Measurements from ENCODE around the gene ATL3. TPM values are rescaled to one million over a fixed set of nuclear protein-coding genes. Genes with fewer than 3 reads are reported as not detected.
"Not testable (repeated sequence)": the region's sequence is repeated elsewhere in the genome, so short reads cannot be mapped to it uniquely, and the experiment has no call there.

The ATL3 gene
- total RNA-seq, 2 donors from 2014 or later = 42.6 to 47.0 TPM

- Mint-ChIP-seq H3K4me3 (no peak overlapping the region), H3K36me3 (ENCODE audit: insufficient read depth in 2 of 2) (peaks cover 4 to 13% of the 10 kb centered on the region in 2 donors), H3K9me3 (no peaks in the 10 kb centered on the region), H3K4me1 (ENCODE audit: low read depth) (peaks cover 11% of the 10 kb centered on the region), H3K27me3 (ENCODE audit: low read depth) (no peaks in the 10 kb centered on the region), H3K27ac (no peak overlapping the region)
- peak; percentile 63 to 65 for ATAC-seq (replicated peaks in 1 of 2)
- peak; percentile 66 to 70 for DNase-seq
These were observed 35.3 kb downstream of the ATL3 start for GRCh38 chr11:63635762-63636465.

GRCh38 chr11:63629426-63629825 is 41.8 kb downstream of the ATL3 start:
- H3K4me1 Mint-ChIP-seq (ENCODE audit: low read depth) = peaks cover 16% of the 10 kb centered on the region
- peaks cover 5 to 24% of the 10 kb centered on the region in 2 donors for H3K36me3 Mint-ChIP-seq (ENCODE audit: insufficient read depth in 2 of 2)
- no peaks in the 10 kb centered on the region for H3K27me3 Mint-ChIP-seq (ENCODE audit: low read depth)
- no peak for ATAC-seq (replicated peaks in 1 of 2)
- H3K27ac Mint-ChIP-seq = peak overlapping the region; percentile 31
- H3K9me3 Mint-ChIP-seq = no peaks in the 10 kb centered on the region
- no peak overlapping the region for H3K4me3 Mint-ChIP-seq
- no peak for DNase-seq

GRCh38 chr11:63623513-63624140 is 47.5 kb downstream of the ATL3 start:
- H3K27me3 Mint-ChIP-seq (ENCODE audit: low read depth) = no peaks in the 10 kb centered on the region
- H3K27ac Mint-ChIP-seq = no peak overlapping the region
- peaks cover 13% of the 10 kb centered on the region for H3K4me1 Mint-ChIP-seq (ENCODE audit: low read depth)
- H3K9me3 Mint-ChIP-seq = no peaks in the 10 kb centered on the region
- no peak for DNase-seq
- no peak overlapping the region for H3K4me3 Mint-ChIP-seq
- H3K36me3 Mint-ChIP-seq (ENCODE audit: insufficient read depth in 2 of 2) = peaks cover 0 to 2% of the 10 kb centered on the region in 2 donors
- no peak for ATAC-seq (replicated peaks in 1 of 2)

- no peaks in the 10 kb centered on the region for H3K36me3 Mint-ChIP-seq (ENCODE audit: insufficient read depth in 2 of 2)
- no peak overlapping the region for H3K27ac Mint-ChIP-seq
- no peaks in the 10 kb centered on the region for H3K9me3 Mint-ChIP-seq
- H3K4me1 Mint-ChIP-seq (ENCODE audit: low read depth) = peaks cover 8% of the 10 kb centered on the region
- peak in 1 of 2 donors; percentile 26 for ATAC-seq (replicated peaks in 1 of 2)
- no peaks in the 10 kb centered on the region for H3K27me3 Mint-ChIP-seq (ENCODE audit: low read depth)
- DNase-seq = no peak
- H3K4me3 Mint-ChIP-seq = no peak overlapping the region
These were observed 48.9 kb downstream of the ATL3 start for GRCh38 chr11:63622323-63622722.

- no peak overlapping the region for H3K4me3 Mint-ChIP-seq
- peaks cover 8% of the 10 kb centered on the region for H3K4me1 Mint-ChIP-seq (ENCODE audit: low read depth)
- DNase-seq (no peak), ATAC-seq (replicated peaks in 1 of 2) (no peak)
- no peaks in the 10 kb centered on the region for H3K36me3 Mint-ChIP-seq (ENCODE audit: insufficient read depth in 2 of 2)
- no peaks in the 10 kb centered on the region for H3K9me3 Mint-ChIP-seq
- peak overlapping the region; percentile 36 for H3K27ac Mint-ChIP-seq
- H3K27me3 Mint-ChIP-seq (ENCODE audit: low read depth) = no peaks in the 10 kb centered on the region
These were observed 50.1 kb downstream of the ATL3 start for GRCh38 chr11:63621071-63621470.

- H3K27me3 Mint-ChIP-seq (ENCODE audit: low read depth) = no peaks in the 10 kb centered on the region
- H3K9me3 Mint-ChIP-seq = no peaks in the 10 kb centered on the region
- H3K27ac Mint-ChIP-seq = peak overlapping the region; percentile 6
- no peaks in the 10 kb centered on the region for H3K36me3 Mint-ChIP-seq (ENCODE audit: insufficient read depth in 2 of 2)
- H3K4me1 Mint-ChIP-seq (ENCODE audit: low read depth) = peaks cover 8% of the 10 kb centered on the region
- no peak overlapping the region for H3K4me3 Mint-ChIP-seq
- ATAC-seq (replicated peaks in 1 of 2) (no peak), DNase-seq (no peak)
These were observed 51.2 kb downstream of the ATL3 start for GRCh38 chr11:63619967-63620366.

DNA sequence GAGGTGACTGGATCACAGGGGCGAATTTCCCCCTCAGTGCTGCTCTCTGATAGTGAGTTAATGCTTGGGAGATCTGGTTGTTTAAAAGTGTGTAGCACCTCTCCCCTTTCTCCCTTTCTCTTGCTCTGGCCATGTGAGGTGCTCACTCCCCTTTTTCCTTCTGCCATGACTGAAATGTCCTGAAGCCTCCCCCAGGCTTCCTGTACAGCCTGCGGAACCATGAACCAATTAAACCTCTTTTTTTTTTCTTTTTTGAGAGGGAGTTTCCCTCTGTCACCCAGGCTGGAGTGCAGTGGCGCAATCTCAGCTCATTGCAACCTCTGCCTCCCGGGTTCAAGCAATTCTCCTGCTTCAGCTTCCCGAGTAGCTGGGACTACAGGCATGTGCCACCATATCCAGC is 53.5 kb downstream of the ATL3 start:
- H3K4me1 Mint-ChIP-seq (ENCODE audit: low read depth) = peaks cover 11% of the 10 kb centered on the region
- H3K4me3 Mint-ChIP-seq; H3K9me3 Mint-ChIP-seq; ATAC-seq (replicated peaks in 1 of 2); H3K36me3 Mint-ChIP-seq (ENCODE audit: insufficient read depth in 2 of 2); DNase-seq; H3K27ac Mint-ChIP-seq; H3K27me3 Mint-ChIP-seq (ENCODE audit: low read depth): not testable (repeated sequence)

- H3K27ac Mint-ChIP-seq = no peak overlapping the region
- H3K27me3 Mint-ChIP-seq (ENCODE audit: low read depth) = no peaks in the 10 kb centered on the region
- DNase-seq = no peak
- H3K36me3 Mint-ChIP-seq (ENCODE audit: insufficient read depth in 2 of 2) = no peaks in the 10 kb centered on the region
- peaks cover 12% of the 10 kb centered on the region for H3K4me1 Mint-ChIP-seq (ENCODE audit: low read depth)
- no peak overlapping the region for H3K4me3 Mint-ChIP-seq
- ATAC-seq (replicated peaks in 1 of 2) = no peak
- H3K9me3 Mint-ChIP-seq = no peaks in the 10 kb centered on the region
These were observed 54.2 kb downstream of the ATL3 start for GRCh38 chr11:63616953-63617352.

GRCh38 chr11:63614136-63614671 is 57.0 kb downstream of the ATL3 start, which contains the start of gene PLAAT3:
Gene PLAAT3 (minus strand): TSS chr11:63614433. CDS start chr11:63614014, 419 bp downstream.
- DNase-seq = peak; percentile 55 to 63
- H3K4me1 Mint-ChIP-seq (ENCODE audit: low read depth) = peaks cover 4% of the 10 kb centered on the region

GRCh38 chr11:63613517-63614135 is 57.5 kb downstream of the ATL3 start:
- Mint-ChIP-seq H3K27me3 (ENCODE audit: low read depth) (no peaks in the 10 kb centered on the region), H3K27ac (peak overlapping the region; percentile 42)
- peak; percentile 45 to 52 for DNase-seq

More at GRCh38 chr11:63614136-63614671, 57.0 kb downstream of the ATL3 start, which contains the start of gene PLAAT3:
- Mint-ChIP-seq H3K36me3 (ENCODE audit: insufficient read depth in 2 of 2) (no peaks in the 10 kb centered on the region), H3K27ac (peak within 1 kb of the TSS; percentile 42), H3K27me3 (ENCODE audit: low read depth) (no peaks in the 10 kb centered on the region), H3K9me3 (no peaks in the 10 kb centered on the region), H3K4me3 (peak within 1 kb of the TSS; percentile 86 to 92)
- peak; percentile 76 to 81 for ATAC-seq (replicated peaks in 1 of 2)

DNA sequence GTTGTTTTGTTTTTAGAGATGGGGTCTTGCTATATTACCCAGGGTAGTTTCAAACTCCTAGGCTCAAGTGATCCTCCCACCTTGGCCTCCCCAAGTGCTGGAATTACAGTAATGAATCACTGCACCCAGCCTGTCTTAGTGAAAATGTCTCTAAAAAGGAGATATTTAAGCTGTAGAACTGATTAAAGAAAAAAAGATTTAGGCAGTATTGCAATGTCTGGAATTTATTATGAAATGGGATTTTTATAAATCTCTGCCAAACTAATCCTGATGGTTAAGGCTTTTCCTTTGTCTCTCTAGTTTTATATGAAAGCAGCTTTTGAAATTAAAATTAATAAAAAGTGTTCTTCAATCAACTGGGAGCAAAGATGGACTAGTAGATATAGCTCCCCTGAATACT is 59.0 kb downstream of the ATL3 start:
- Mint-ChIP-seq H3K27ac (no peak overlapping the region), H3K36me3 (ENCODE audit: insufficient read depth in 2 of 2) (no peaks in the 10 kb centered on the region), H3K4me1 (ENCODE audit: low read depth) (peaks cover 12% of the 10 kb centered on the region), H3K9me3 (no peaks in the 10 kb centered on the region), H3K4me3 (no peak overlapping the region), H3K27me3 (ENCODE audit: low read depth) (no peaks in the 10 kb centered on the region)
- DNase-seq = no peak
- no peak for ATAC-seq (replicated peaks in 1 of 2)

More at GRCh38 chr11:63613517-63614135, 57.5 kb downstream of the ATL3 start:
- Mint-ChIP-seq H3K4me3 (peak overlapping the region; percentile 86 to 92), H3K4me1 (ENCODE audit: low read depth) (peaks cover 7% of the 10 kb centered on the region), H3K9me3 (no peaks in the 10 kb centered on the region), H3K36me3 (ENCODE audit: insufficient read depth in 2 of 2) (no peaks in the 10 kb centered on the region)
- peak; percentile 70 to 72 for ATAC-seq (replicated peaks in 1 of 2)

- peaks cover 12% of the 10 kb centered on the region for H3K4me1 Mint-ChIP-seq (ENCODE audit: low read depth)
- no peak overlapping the region for H3K4me3 Mint-ChIP-seq
- no peaks in the 10 kb centered on the region for H3K36me3 Mint-ChIP-seq (ENCODE audit: insufficient read depth in 2 of 2)
- ATAC-seq (replicated peaks in 1 of 2) (no peak), DNase-seq (no peak)
- H3K27ac Mint-ChIP-seq = no peak overlapping the region
- no peaks in the 10 kb centered on the region for H3K27me3 Mint-ChIP-seq (ENCODE audit: low read depth)
- no peaks in the 10 kb centered on the region for H3K9me3 Mint-ChIP-seq
These were observed 59.8 kb downstream of the ATL3 start for GRCh38 chr11:63611395-63611747.
